GM19372 (cell line): Measurements from ENCODE around the gene ICAM4.

Source experiments
- ATAC-seq: cut with Tn5 transposase; IDR thresholded peaks from one replicate; pipeline ENCODE4 v1.9.1; 2021; ENCODE audit warnings: mild to moderate bottlenecking, low read depth, moderate library complexity; ENCODE audit not compliant: unreplicated experiment

ICAM4 gene

DNA sequence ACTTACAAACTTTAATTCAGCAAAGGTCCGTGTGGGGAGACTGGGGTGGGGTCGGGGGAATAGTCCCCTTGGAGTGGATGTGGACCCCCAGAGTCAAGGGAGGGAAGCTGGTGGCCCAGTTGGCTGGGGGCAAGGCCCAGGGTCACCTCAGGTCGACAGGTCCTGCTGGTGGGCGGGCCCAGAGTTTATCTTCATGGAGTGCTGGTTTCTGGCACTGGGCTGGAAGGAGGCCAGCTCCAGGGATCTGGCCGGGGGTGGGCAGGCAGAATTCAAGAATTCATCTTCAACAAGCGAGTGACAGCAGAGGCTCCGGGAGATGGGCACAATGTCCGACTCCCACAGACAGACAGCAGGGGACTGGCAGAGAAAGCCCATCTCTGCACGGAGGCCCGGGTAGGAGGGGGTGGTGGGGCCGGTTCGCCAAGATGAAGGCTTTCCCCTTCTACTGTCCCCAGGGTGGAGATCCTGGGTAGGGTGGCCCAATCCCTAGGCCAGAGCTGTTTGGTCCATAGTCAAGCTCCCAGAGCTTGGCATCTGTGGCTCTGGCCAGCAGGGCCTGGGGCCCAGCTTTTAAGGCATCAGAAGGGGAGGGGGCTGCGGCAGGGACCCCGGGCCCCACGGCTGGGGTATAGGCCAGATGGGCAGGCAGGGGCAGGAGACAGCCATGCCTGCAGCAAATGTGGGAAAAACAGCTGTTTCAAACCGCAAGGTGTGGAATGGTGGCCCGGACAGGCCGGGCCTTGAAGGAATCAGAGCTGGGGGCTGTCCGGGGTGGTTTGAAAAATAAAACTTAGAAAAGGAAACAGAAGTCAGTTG, 29.7 kb downstream of the ICAM4 start:
- no peak for ATAC-seq

- ATAC-seq, result no peak
Observed at GRCh38 chr19:10317045-10317856, 30.5 kb downstream of the ICAM4 start.

DNA sequence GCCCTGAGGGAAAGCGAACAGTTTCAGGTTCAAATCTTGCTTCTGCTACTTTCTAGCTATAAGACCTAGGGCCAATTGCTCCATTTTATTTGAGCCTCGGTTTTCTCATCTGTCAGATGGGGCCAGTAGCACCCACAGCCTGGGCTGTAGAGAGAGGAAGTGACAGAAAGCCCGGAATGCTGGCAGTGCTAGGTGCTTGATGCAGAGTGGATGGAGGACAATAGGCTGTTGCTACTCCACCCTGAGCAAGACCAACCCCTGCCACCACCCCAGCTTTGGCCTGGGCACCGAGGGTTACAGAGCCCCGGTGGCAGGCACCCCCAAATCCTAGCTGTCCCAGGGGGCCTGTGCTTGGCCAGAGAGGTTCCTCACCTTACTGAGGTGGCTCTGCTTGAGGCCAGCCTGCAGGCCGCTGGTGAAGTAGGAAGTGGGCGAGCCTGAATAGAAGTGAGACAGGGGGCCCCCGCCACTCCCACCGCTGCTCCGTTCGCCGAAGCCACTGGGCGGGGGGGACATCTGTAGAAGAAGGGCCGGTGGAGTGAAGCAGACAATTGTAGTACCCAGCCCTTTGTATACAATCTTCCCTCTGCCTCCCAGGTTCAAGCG, 31.2 kb downstream of the ICAM4 start:
- ATAC-seq, result no peak

DNA sequence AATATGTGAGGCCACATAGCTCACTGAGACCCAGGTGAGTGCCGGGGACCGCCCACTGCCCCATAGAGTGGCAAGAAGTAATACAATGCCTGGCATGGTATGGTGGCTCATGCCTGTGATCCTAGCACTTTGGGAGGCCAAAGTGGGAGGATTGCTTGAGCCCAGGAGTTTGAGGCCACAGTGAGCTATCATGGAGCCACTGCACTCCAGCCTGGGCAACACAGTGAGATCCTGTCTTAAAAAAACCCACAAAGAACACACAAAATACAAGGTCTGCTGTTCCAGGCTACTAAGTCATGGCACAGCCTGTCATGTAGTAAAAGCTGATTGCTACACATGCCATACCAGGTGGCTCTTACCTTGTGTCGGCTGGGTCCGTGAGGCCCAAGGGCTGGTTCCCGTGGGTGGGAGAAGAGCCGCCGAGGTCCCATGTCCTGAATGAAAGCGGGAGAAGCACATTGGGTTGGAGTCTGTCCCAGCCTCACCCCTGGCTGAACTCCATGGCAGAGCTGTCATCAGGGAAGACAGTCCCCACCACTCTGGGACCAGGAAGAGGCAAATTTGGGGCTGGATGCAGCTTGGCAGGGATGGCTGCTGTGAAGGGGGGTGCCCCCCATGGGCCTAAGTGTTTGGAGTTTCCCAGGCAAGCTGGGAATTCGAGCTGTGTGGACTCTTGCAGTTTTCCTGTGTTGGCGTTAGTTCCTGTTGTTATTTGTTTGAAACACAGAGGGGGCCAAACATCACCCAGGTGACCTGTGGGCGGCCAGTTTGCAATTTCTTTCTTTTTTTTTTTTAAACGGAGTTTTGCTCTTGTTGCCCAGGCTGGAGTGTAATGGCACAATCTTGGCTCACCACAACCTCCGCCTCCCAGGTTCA, 32.3 kb downstream of the ICAM4 start:
- no peak for ATAC-seq

DNA sequence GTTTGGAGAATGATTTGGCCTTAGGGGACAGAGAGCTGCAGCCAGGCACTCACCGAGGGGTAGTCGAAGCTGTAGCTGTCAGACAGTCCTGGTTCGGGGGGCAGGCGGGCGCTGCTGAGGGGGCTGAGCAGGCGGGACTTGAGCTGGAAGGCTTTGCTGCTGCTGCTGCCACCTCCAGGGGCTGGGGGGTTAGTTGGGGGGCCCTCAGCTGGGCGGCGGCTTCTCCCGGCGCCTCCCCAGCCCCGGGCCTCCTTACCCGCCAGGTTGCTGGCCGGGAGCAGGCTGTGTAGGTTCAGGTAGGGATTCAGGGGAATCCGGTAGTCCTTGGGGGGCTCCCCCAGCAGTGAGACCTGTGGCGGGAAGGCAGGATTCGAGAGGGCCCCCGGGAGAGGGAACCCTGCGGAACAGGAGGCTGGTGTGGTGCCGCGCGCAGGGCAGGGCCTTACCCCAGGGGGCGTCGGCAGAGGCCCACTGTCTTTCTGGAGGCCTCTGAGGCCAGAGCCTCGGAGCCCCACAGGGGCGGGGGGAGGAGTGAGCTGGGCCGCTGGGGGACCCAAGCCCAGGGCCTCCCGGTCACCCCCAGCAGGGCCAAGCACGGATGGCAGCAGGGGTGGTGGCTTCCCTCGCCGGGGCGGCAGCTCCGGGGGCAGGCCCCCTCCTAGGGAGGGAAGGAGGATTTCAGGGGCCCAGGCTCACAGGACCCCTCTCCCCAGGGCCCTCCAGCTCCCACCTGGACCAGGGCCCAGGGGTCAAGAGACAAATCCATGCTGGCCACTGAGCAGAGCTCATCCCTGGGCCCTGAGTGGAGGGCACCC, 34.1 kb downstream of the ICAM4 start:
- ATAC-seq, result no peak

GRCh38 chr19:10321417-10321797, 34.7 kb downstream of the ICAM4 start:
- ATAC-seq, result no peak

- ATAC-seq, result no peak
Observed at GRCh38 chr19:10321874-10322835, 35.4 kb downstream of the ICAM4 start.

DNA sequence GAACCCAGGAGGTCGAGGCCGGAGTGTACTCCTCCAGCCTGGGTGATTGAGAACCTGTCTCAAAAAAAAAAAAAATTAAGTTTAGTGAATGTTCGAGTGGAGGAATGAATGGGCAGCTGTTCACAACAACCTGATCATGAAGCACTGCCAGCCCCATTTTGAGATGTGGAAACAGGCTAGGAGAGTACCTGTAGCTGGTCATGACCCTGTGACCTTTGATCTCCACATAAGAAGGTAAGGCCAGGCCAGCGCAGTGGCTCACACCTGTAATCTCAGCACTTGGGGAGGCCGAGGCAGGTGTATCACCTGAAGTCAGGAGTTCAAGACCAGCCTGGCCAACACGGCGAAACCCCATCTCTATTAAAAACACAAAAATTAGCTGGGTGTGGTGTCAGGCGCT, 39.0 kb downstream of the ICAM4 start:
- ATAC-seq, result no peak

GRCh38 chr19:10327793-10328192, 41.0 kb downstream of the ICAM4 start:
- ATAC-seq, result no peak

- no peak for ATAC-seq
Observed at GRCh38 chr19:10328558-10329429, 42.0 kb downstream of the ICAM4 start.

DNA sequence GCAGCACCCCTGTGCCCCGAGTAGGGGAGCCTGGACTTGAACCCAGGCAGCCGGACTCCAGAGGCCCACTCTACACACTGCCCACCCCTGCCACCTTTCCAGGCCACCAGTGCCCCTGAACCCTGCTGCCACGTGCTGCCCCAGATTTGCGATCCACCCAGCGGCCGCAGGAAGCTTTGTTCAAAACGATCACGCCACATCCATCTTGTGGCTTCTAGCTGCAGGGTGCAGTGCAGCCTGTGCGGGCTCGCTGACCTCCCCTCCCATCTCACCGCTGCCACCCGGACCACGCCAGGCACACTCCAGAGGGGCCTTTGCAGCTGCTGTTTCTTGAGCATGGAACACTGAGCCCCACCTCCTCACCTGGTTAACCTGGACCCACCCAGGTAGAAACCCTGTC, 42.8 kb downstream of the ICAM4 start:
- ATAC-seq, result no peak

- ATAC-seq, result no peak
Observed at GRCh38 chr19:10332158-10332964, 45.6 kb downstream of the ICAM4 start.

DNA sequence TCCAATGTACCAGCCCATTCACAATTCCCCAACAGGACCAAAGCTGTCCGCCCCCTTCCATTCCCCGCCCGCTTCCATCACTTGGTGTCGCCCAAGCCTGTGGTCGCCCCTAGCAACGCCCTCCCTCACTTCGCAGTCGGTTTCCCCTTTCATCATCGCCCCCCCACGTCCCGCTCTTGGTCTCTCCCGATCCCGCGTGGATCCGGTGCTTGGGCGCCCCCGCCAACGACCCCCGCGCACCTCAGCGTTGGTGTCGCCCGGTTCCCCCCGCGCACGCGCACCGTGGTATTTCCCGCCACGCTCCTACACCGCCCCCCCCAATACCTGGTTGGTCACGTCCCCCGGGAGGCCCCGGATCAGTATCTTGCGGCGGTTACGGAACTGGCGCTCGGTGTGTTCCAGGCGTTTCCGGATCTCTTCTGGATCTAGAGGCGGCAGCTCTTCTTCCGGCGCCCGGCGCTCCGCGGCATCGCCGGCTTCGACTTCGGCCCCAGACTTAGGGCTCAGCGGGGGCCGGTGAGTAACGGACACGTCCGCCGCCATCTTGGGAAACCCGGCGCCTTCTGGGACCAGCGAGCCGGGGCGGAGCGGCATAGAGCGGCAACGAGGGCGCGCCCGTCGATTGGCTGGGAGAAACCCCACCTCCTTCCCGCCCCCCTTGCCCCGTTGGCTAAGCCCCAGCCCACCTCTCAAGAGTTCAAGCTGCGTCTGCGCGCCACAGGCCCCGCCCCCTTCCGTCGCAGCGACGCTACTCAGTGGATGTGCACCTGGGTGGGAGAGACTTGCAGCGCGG, 46.4 kb downstream of the ICAM4 start, which contains the start of gene RAVER1:
TSS of gene RAVER1 (minus strand) at position 565 of the 793 bp plus-strand sequence. CDS start at position 543, 22 bp downstream.
- ATAC-seq, result peak; percentile 82

GRCh38 chr19:10333758-10334587, 47.2 kb downstream of the ICAM4 start:
- ATAC-seq, result no peak
